ENCODE results near the gene PAPSS2.
A peak's percentile ranks its signal among the peaks of the same experiment; 100 is the strongest.
"Not testable (repeated sequence)": the region's sequence is repeated elsewhere in the genome, so short reads cannot be mapped to it uniquely, and the experiment has no call there.

Gene PAPSS2

DNA sequence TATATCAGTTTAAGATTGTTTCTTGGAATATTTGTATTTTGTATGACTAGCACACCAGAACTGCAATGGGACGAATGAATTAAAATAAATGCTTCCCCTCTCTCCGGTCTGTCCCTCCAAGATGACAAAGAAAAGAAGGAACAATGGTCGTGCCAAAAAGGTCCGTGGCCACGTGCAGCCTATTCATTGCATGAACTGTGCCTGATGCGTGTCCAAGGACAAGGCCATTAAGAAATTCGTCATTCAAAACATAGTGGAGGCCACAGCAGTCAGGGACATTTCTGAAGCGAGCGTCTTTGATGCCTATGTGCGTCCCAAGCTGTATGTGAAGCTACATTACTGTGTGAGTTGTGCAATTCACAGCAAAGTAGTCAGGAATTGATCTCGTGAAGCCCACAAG lies 17.2 kb upstream of the PAPSS2 start:
- no peak for DNase-seq (ENCODE audit: low spot score)

DNA sequence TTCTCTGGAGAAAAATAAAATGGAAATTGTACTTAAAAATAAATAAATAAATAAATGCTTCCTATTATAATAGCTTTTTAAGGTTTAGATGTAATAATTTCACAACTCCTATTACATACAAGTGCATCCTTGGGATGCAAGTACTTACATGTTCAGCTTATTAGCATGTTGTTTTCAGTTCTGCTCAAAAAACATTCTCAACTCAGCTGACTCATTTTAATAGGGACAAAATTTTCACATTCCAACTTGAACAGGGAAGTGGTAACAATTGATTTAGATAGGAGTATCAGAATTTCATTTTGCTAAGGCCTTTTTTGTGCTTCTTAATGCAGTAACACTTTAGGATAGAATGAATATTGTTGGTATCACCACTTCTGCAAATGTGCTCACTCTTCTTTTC lies 16.7 kb upstream of the PAPSS2 start:
- DNase-seq (ENCODE audit: low spot score), result no peak

DNA sequence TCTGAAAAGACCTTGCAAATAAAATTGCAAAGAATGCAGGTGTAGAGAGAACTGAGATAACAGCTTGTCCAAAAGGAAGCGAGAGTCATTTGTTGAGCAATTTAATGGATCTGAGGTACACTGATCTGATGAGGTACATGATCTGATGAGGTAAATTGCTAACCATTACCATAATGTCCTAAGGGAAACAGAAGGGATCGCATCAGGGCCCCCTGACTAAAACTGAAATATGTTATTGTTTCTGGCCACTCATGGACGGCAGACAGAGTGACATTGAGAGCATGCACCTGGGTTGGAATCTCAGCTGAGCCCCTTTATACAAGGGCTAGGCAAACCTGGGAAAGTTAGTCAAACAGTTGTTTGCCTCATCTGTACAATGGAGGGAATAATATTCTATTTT lies 15.8 kb upstream of the PAPSS2 start:
- DNase-seq (ENCODE audit: low spot score), result no peak

DNA sequence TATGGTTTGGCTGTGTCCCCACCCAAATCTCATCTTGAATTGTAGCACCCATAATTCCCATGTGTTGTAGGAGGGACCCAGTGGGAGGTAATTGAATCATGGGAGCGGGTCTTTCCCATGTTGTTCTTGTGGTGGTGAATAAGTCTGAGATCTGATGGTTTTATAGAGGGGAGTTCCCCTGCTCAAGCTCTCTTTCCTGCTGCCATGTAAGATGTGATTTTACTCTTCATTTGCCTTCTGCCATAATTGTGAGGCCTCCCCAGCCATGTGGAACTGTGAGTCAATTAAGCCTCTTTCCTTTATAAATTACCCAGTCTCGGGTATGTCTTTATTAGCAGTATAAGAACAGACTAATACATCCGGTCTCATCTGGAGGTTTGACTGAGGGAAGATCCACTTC lies 15.2 kb upstream of the PAPSS2 start:
- not testable (repeated sequence) for DNase-seq (ENCODE audit: low spot score)

DNA sequence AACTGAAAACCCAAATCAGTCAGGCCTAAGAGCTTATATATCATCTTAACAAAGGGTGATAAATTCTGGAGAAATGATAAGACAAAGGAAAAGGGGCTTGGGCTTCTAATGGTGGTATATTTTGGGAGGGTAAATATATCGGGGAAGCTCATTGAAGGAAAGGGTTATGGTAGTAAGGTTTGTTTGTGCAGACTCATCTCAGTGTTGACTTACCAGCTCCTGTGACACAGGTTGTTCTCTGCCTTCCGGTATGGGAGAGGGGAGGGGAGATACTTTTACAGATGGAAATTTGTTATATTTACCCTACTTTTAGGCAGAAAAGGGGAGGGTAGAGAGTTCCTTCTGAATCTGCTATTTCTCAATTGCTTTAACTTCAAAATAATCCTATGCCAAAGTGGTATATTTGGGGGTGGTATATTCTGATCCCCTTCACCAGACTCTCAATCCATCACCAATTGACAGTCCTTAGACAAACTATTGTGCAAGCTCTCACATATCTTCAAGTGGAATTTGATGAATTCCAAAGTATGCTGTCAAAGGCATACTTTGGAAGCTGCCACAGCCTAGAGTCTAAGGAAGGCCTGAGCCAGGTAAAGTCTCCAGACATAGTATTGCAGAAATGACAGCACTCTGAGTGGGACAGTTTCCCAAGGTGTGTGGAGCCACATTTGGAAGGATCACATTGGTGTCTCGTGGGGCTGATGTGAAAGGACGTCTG lies 13.3 kb upstream of the PAPSS2 start:
- DNase-seq (ENCODE audit: low spot score), result no peak

GRCh38 chr10:87646935-87647334 lies 12.7 kb upstream of the PAPSS2 start:
- no peak for DNase-seq (ENCODE audit: low spot score)

GRCh38 chr10:87650838-87651589 lies 8.7 kb upstream of the PAPSS2 start:
- DNase-seq (ENCODE audit: low spot score), result no peak

DNA sequence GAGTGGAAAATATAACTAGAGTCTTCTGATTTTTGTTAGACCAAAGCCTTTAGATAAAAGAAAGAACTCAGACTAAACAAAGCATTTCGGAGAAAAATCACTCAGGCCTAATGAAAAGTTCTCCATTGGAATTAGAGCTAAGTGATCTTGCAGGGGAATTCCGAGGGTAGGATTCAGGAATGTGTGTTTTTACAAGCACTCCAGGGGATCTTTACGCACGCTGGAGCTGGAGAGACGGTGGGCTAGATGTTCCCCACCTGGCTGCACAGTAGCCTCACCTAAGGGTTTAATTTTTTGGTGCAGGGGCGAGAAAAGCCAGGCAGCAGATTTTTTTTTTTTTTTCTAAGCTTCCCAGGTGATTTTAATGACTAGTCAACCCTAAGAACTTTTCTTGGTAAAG lies 7.9 kb upstream of the PAPSS2 start:
- no peak for DNase-seq (ENCODE audit: low spot score)

DNA sequence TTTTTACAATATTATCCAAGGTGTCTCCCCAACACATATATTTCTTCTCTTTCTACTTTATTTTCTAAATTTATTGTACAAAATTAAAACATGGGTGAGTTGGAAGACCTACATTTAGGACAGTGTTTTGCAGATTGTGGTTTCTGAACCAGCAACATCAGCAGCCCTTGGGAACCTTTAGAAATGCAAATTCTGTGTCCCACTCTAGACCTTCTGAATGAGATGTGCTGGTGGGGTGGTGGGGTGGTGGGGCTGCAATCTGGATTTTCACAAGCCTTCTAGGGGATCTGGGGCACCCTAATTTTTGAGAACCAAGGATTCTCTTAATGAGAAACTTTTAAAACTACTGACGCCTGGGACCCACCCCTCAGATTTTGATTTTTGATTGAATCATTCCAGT lies 7.4 kb upstream of the PAPSS2 start:
- DNase-seq (ENCODE audit: low spot score), result no peak

GRCh38 chr10:87654212-87654611 lies 5.5 kb upstream of the PAPSS2 start:
- no peak for DNase-seq (ENCODE audit: low spot score)

DNA sequence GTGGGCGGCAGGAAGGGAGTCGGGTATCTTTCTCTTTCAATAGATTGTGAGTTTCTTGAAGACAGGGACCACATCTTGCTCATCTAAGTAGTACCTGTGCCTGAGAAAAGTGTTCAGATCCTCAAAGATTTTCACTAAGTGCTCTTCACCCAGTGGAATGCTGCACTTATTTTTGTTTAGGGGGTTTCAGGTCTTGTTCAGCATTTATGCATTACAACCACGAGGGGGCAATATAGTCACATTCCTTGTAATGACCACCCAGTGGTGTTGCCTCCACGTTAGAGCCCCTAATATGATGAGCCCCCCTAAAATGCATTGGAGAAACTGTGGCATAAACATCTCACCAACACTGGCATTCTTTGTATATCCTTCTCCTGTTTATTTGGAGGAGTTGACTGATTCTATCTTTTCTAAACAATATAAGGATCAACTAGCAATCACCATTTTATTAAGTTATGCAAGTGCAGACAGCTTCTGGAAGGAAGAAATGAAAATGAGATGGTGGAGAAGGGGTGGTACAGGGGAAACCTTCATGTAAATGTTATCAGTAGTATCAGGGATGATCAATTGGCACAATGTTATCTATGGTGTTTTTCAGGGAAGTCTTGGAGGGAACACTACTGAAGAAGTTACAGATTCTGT lies 3.1 kb upstream of the PAPSS2 start:
- peak; percentile 49 for DNase-seq (ENCODE audit: low spot score)

GRCh38 chr10:87657371-87657770 lies 2.3 kb upstream of the PAPSS2 start:
- DNase-seq (ENCODE audit: low spot score), result no peak

DNA sequence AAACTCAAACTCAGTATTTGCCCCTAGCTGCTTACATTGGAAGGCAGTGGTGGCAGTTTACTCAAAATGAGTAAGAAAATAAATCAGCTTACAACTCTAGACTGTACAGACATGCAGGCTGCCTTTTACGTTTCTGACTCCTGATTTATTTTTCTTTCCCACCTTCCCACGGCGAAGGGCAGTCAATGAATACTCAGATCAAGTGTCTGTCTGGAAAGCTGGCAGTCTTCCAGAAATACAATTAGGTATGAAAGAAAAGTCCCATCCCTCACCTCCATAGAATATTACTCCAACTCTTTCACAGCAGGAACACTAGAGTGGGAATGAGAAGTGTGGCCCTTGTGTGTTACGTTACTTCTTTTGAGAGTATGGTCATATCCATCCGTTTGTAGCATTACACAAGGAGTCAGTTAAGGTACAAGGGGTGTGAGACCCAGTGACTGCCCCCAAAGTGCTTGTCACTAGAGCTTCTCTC lies 1.3 kb upstream of the PAPSS2 start:
- peak; percentile 6 for DNase-seq (ENCODE audit: low spot score)

GRCh38 chr10:87658858-87659555 lies 671 bp upstream of the PAPSS2 start:
- DNase-seq (ENCODE audit: low spot score), result peak; percentile 22

GRCh38 chr10:87660484-87661133 lies 931 bp downstream of the PAPSS2 start:
- DNase-seq (ENCODE audit: low spot score), result no peak

DNA sequence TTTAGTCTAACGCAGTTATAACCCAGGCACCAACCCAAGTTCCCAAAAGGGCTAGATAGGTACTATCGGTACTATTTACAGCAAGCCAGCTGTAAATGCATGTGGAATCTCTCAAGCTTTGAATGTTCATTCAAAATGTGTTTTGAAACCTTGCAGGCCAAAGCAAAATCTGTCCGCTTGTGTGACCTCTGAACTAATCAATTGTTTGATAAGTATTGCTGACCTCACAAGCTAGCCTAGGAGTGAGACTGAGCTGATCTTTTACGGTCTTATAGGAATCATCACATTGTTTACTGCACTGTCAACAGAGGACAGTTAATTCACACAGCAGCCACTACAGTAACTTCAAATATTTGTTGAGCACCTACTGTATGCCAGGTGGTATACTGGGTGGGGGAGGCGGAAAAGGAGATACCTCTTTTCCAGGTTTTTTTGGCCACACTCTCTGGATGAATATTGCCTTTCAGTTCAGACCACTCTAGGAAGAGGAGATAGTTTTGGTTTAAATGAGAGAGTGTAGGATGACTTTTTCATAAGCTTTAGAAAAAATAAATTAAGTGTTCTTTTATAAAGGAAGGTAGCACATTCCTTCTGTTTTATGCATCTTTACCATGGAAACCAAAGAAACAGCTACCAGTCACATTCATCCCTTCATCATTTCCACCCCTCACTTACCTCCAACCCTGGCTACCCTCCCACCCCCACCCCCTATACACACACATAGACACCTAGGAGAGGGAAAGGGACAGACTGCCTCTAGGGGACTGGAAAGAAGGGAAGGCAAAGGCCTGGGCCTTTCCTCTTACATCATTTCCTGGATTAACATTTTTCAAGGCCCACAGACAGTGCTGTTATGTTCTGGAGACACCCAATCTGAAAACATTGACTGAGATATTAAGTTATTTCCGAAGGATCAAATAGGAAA lies 2.4 kb downstream of the PAPSS2 start:
- DNase-seq (ENCODE audit: low spot score), result no peak

GRCh38 chr10:87664276-87664701 lies 4.6 kb downstream of the PAPSS2 start:
- no peak for DNase-seq (ENCODE audit: low spot score)

DNA sequence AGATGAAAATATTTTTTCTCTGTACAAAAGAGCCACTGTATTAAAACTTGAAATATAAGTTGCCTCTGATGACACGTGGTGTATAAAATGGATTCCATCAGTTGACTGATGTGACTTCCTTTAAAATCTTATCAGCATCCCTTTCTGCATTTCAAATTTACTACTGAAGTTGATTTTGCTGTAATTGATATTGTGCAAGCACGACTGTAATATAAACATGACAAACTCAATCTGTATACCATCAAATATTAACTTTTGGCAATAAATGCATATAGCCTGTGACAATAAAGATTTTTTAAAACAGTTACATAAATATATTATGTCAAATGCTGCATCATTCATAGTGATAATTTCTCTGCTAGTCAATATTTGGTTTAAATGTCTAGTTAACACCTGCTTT lies 7.8 kb downstream of the PAPSS2 start:
- DNase-seq (ENCODE audit: low spot score), result no peak

DNA sequence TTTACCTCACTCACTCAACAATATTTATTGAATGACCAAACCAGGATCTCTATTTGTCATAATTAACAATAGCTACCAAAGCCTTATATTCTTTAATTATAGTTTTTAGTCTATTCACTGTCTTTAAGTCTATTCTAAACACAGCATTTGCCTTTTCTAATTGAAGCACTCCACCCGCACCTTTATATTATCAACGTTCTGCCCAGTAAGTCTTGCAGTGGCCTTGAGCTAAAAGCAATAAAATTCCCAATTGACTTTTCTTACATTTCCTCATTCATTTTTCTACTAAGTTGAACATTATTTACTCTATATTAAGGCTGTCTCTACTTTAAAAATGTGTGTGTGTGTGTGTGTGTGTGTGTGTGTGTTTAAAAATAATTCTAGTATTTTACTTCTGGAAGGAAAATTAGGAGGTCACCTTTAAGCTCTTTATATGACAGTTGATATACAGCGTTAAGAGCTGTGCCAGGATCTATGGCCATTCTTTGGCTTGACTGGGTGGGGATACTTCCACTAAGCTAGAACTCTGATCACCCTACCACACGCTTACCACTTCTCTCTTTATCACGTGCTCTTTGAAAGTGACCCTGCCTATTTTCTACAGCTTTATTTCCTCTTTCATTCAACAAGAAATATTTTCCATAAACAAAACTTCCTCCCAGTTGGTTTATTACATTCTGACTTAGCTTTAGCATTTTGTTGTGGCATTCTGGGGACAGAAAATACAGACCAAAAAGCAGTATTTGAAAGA lies 8.8 kb downstream of the PAPSS2 start:
- no peak for DNase-seq (ENCODE audit: low spot score)

DNA sequence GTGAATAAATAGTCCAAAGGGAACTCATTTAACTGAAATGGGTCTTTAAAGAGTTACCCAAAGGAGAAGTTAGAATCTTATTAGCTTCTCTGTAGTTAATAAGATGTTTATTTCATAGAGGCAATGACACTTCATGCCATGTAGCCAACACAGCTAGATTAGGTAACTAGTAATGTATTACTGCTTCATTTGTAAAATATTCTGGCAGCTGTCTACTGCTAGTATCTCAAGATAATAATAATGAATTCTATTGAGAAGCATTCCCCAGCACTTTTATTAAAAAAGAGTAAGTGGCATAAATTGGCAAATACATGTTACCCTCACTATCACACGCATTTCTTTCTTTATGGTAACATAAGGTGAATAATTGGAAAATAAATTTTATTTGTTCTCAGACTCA lies 10.1 kb downstream of the PAPSS2 start:
- DNase-seq (ENCODE audit: low spot score), result no peak
